HepG2 (cell line): Measurements from ENCODE around the gene GPBAR1. TPM values are rescaled to one million over a fixed set of nuclear protein-coding genes. Genes with fewer than 3 reads are reported as not detected.

Experiments
- PITX1 ChIP-seq: sonication (generic); formaldehyde crosslinking; IDR thresholded peaks from 2 replicates; pipeline ENCODE4 v1.5.1; 2020; ENCODE audit warnings: mild to moderate bottlenecking, missing genetic modification reagents
- TRAFD1 ChIP-seq: sonication (generic); formaldehyde crosslinking; IDR thresholded peaks from 2 replicates; pipeline ENCODE4 v1.5.1; 2020; ENCODE audit warnings: missing genetic modification reagents, mild to moderate bottlenecking, borderline replicate concordance
- ZNF687 ChIP-seq: sonication (generic); formaldehyde crosslinking; IDR thresholded peaks from 2 replicates; pipeline ENCODE4 v1.5.1; 2020; ENCODE audit warnings: mild to moderate bottlenecking, missing genetic modification reagents, moderate library complexity
- polyA plus RNA-seq, 8 experiments: library from polyadenylated mRNA; depleted of rRNA in 3 of 8; stranded (reverse) in 7 of 8; unstranded in 1 of 8; fragments of >200 nt; fragmentation: Illumina TruSeq in 4 of 8; extraction: Trizol in 4 of 8; gene quantifications; 2 replicates each; pipeline versions ENCODE4 v1.2.1 to v1.2.3, GENCODE V29; 2011 to 2016; ENCODE audit warnings: low read depth in 4 of 8, missing spikeins in 1 of 8, mixed read lengths in 1 of 8; ENCODE audit not compliant: insufficient read depth in 1 of 8
- total RNA-seq, 5 experiments: library from RNA; depleted of rRNA; stranded (reverse); fragments of >200 nt; fragmentation: Illumina TruSeq; extraction: Trizol; gene quantifications; 2 replicates each; pipeline ENCODE4 v1.2.3, GENCODE V29; 2016; ENCODE audit warnings: low read depth in 1 of 5

GPBAR1 gene
- total and polyA plus RNA-seq, 2 of the 13 experiments (the other 11 are each of a cell fraction or from before 2014, with no cell fraction given) = 0.05 to 0.09 TPM

- TF ChIP-seq ZNF687 (CRISPR knock-in tag) = peak; percentile 8; the same call in 1 of the 2 replicates
- no peak for TF ChIP-seq TRAFD1 (CRISPR knock-in tag)
- TF ChIP-seq PITX1 (CRISPR knock-in tag) = no peak
- TF ChIP-seq, all 625 proteins: peak for 3
These were observed 21.6 kb downstream of the GPBAR1 start (continued) for GRCh38 chr2:218282173-218282991.
